Smooth muscle cell (in vitro differentiated cells): ENCODE data around the gene SORL1. TPM values are rescaled to one million over a fixed set of nuclear protein-coding genes. Genes with fewer than 3 reads are reported as not detected.

ENCODE experiments used
- DNase-seq: peaks from one replicate; lab custom pipeline; 2025; ENCODE audit not compliant: unreplicated experiment; lab: John Stamatoyannopoulos, UW
- H2AFZ ChIP-seq: fragments of 200-600 bp; sonication (generic); 2 replicates; pipeline ENCODE4 v1.6.0; 2016; ENCODE audit warnings: antibody characterized with exemption, low read depth, mild to moderate bottlenecking
- H3F3A ChIP-seq: fragments of 200-600 bp; sonication (generic); 2 replicates; pipeline ENCODE4 v1.6.0; 2017; ENCODE audit warnings: antibody characterized with exemption, low read depth
- H3K27ac ChIP-seq: fragments of 200-600 bp; sonication (generic); 2 replicates; pipeline ENCODE4 v1.5.1; 2016; ENCODE audit warnings: low read depth, mild to moderate bottlenecking
- H3K27me3 ChIP-seq: fragments of 200-600 bp; sonication (generic); 2 replicates; pipeline ENCODE4 v1.6.1; 2016; ENCODE audit warnings: low read depth, mild to moderate bottlenecking
- H3K36me3 ChIP-seq: fragments of 200-600 bp; sonication (generic); 2 replicates; pipeline ENCODE4 v1.5.1; 2016; ENCODE audit warnings: low read depth
- H3K4me1 ChIP-seq: fragments of 200-600 bp; sonication (generic); 2 replicates; pipeline ENCODE4 v1.5.1; 2016; ENCODE audit warnings: low read depth
- H3K4me2 ChIP-seq: fragments of 200-600 bp; sonication (generic); 2 replicates; pipeline ENCODE4 v1.6.0; 2016; ENCODE audit warnings: mild to moderate bottlenecking
- H3K4me3 ChIP-seq: fragments of 200-600 bp; sonication (generic); 2 replicates; pipeline ENCODE4 v1.5.1; 2016; ENCODE audit warnings: mild to moderate bottlenecking
- H3K79me2 ChIP-seq: fragments of 200-600 bp; sonication (generic); 2 replicates; pipeline ENCODE4 v1.6.0; 2016; ENCODE audit warnings: low read depth, mild to moderate bottlenecking
- H3K9ac ChIP-seq: fragments of 200-600 bp; sonication (generic); 2 replicates; pipeline ENCODE4 v1.6.0; 2016; ENCODE audit warnings: low read depth
- H3K9me3 ChIP-seq: fragments of 200-600 bp; sonication (generic); replicated peaks from 2 replicates; pipeline ENCODE4 v1.5.1; 2016; ENCODE audit warnings: low read depth
- H4K20me1 ChIP-seq: fragments of 200-600 bp; sonication (generic); 2 replicates; pipeline ENCODE4 v1.6.0; 2016; ENCODE audit warnings: low read depth
- CTCF ChIP-seq: fragments of 200-600 bp; sonication (generic); IDR thresholded peaks from 2 replicates; pipeline ENCODE4 v1.5.1; 2017; ENCODE audit warnings: borderline replicate concordance, mild to moderate bottlenecking, antibody characterized with exemption; ENCODE audit not compliant: insufficient read depth, poor library complexity, severe bottlenecking
- WGBS: methylation state at CpG from one replicate; pipeline ENCODE4 v1.1.7; 2016; ENCODE audit warnings: low lambda C conversion rate; 5-methylcytosine and 5-hydroxymethylcytosine counted together
- polyA plus RNA-seq: library from polyadenylated mRNA; unstranded; fragments of >200 nt; fragmentation: Nextera tagmentation; extraction: Ambion mirVana; gene quantifications from 2 replicates; pipeline ENCODE4 v1.2.1, GENCODE V29; 2016
- total RNA-seq: library from RNA; depleted of rRNA; stranded (reverse); fragments of >200 nt; gene quantifications from 2 replicates; pipeline ENCODE4 v1.2.3, GENCODE V29; 2014

Gene SORL1
- total and polyA plus RNA-seq, 2 experiments from 2014 or later, result 1.2 to 5.8 TPM

GRCh38 chr11:121534131-121535093, 82.3 kb downstream of the SORL1 start:
- H3K4me3 ChIP-seq, result no peak overlapping the region
- no peak overlapping the region for H3K27ac ChIP-seq
- no peaks in the 10 kb centered on the region for H3K79me2 ChIP-seq
- no peak for TF ChIP-seq CTCF
- H2AFZ ChIP-seq, result no peak overlapping the region
- H3F3A ChIP-seq, result no peaks in the 10 kb centered on the region
- H4K20me1 ChIP-seq, result no peaks in the 10 kb centered on the region
- no peaks in the 10 kb centered on the region for H3K27me3 ChIP-seq
- DNase-seq, result no peak
- no peaks in the 10 kb centered on the region for H3K4me1 ChIP-seq
- WGBS, result 95% methylated on average over 12 of the region's 12 CpGs
- H3K9ac ChIP-seq, result no peak overlapping the region
- no peak overlapping the region for H3K4me2 ChIP-seq
- no peaks in the 10 kb centered on the region for H3K9me3 ChIP-seq
- no peaks in the 10 kb centered on the region for H3K36me3 ChIP-seq

- Histone ChIP-seq H2AFZ (no peak overlapping the region), H3F3A (no peaks in the 10 kb centered on the region), H3K4me3 (no peak overlapping the region), H3K79me2 (no peaks in the 10 kb centered on the region), H3K27me3 (no peaks in the 10 kb centered on the region), H3K9ac (no peak overlapping the region), H3K36me3 (no peaks in the 10 kb centered on the region), H3K4me1 (no peaks in the 10 kb centered on the region), H3K4me2 (no peak overlapping the region), H3K27ac (no peak overlapping the region), H4K20me1 (no peaks in the 10 kb centered on the region), H3K9me3 (no peaks in the 10 kb centered on the region)
- 76% methylated on average over 6 of the region's 6 CpGs for WGBS
- no peak for DNase-seq
- TF ChIP-seq CTCF, result no peak
These were observed 83.1 kb downstream of the SORL1 start for GRCh38 chr11:121535129-121535796.

GRCh38 chr11:121536126-121536525, 84.0 kb downstream of the SORL1 start:
- Histone ChIP-seq H3K9me3 (no peaks in the 10 kb centered on the region), H3K4me2 (no peak overlapping the region), H3K36me3 (no peaks in the 10 kb centered on the region), H3K4me3 (no peak overlapping the region), H3F3A (no peaks in the 10 kb centered on the region), H3K27ac (no peak overlapping the region), H3K9ac (no peak overlapping the region), H3K4me1 (no peaks in the 10 kb centered on the region), H2AFZ (no peak overlapping the region), H4K20me1 (no peaks in the 10 kb centered on the region), H3K27me3 (no peaks in the 10 kb centered on the region), H3K79me2 (no peaks in the 10 kb centered on the region)
- DNase-seq, result no peak
- no peak for TF ChIP-seq CTCF
- 91% methylated on average over 6 of the region's 6 CpGs for WGBS
